Stimulated activated CD8-positive, alpha-beta memory T cell treated with anti-CD3 and anti-CD28 coated beads, Interleukin-12 subunit alpha, Interleukin-12 subunit beta, amount 100 ng/mL, for 24 hours (primary cell): ENCODE measurements around the gene NRN1.

ENCODE experiments used
- DNase-seq: peaks from one replicate; pipeline ENCODE4 v3.0.0-alpha.2; 2020; ENCODE audit errors: extremely low read depth

NRN1 gene

GRCh38 chr6:6002005-6002847 is 4.5 kb downstream of the NRN1 start:
- no peak for DNase-seq

GRCh38 chr6:6001443-6001842 is 5.3 kb downstream of the NRN1 start:
- DNase-seq, result no peak

- no peak for DNase-seq
These were observed 6.8 kb downstream of the NRN1 start for GRCh38 chr6:5999688-6000608.

GRCh38 chr6:5998711-5999687 is 7.7 kb downstream of the NRN1 start:
- DNase-seq, result no peak

DNA sequence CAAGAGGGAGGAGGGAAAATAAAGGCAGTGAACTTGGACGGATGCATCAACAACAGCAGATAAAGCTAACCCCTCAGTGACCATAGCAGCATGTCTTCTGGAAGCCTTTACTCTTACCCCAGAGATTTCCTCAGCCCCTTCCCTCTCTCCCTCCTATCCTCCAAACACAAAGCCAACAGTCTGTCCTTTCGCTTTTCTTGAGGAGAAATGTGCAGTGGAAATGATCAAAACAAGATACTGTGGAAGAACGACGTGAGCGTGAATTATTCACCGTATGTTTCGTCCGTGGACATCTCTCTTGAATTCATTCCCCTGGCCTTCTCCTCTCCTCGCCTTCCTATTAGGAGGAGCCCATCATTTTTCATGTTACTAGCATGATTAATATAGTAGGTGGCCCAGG is 8.5 kb downstream of the NRN1 start:
- DNase-seq, result no peak

DNA sequence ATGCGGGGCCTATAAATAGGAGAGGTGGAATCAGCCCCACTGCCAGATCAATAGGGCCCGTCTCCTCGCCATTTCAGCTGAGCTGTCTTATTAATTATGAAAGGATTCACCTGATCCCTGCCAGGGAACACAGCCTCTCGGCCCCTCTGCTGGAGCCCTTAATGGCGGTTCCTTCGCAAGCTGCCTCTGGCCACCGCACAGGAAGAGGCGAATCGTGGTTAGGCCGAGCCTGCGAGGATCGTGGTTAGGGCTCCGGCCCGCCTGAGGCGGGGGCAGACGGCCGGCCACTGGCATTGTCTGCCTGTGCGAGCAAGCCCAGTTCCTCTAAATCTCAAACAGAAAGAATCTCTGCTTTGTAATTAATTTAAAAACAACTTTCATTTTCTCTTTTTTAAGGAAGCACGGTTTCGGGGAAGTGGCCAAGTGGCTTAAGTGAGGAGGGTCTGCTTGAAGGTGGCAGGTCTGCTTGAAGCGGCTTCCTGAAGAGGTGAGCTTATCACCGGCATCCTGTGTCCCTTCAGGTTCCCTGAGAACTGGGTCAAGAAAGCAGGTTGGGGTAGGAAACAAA is 9.2 kb downstream of the NRN1 start:
- DNase-seq, result no peak

- DNase-seq, result no peak
These were observed 9.9 kb downstream of the NRN1 start for GRCh38 chr6:5996714-5997419.

DNA sequence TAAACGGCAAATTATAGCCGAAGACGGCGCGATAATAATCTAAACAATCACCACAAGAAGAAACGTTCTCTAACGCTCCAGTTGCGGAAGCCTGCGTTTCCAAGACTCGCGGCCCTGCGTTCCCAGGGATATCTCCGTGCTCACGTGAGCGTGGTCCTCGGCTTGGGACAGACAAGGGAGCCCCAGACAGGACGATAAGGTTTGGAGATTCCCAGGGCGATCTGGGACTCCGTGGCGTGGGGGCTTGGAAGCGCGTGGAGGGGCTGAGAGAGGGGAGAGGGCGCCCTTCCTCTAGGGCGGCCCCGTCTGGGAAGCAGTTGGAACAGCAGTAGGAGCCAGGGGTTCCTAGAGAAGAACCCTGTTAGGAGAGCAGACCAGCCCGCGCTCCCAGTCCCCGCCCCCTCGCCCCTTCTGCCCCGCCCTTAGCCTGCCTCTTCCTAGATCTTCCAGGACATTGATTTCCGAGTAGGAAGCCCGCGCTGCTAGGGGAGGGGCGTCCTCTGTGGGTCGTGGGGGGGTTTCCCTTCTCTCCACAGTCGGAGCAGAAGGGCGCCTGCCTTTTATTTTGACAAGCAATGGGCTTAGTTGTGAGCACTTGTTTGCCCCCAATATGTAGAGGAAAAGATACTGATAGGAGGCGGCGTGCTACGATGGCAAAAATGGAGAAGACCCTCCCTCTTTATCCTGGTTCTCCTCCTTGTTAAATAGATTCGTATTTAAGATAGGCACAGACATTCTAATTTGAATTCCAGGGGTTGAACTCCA is 10.6 kb downstream of the NRN1 start:
- no peak for DNase-seq

GRCh38 chr6:5995658-5995948 is 11.1 kb downstream of the NRN1 start:
- DNase-seq, result no peak

- no peak for DNase-seq
These were observed 11.6 kb downstream of the NRN1 start for GRCh38 chr6:5994999-5995657.

GRCh38 chr6:5994234-5994998 is 12.3 kb downstream of the NRN1 start:
- DNase-seq, result no peak

DNA sequence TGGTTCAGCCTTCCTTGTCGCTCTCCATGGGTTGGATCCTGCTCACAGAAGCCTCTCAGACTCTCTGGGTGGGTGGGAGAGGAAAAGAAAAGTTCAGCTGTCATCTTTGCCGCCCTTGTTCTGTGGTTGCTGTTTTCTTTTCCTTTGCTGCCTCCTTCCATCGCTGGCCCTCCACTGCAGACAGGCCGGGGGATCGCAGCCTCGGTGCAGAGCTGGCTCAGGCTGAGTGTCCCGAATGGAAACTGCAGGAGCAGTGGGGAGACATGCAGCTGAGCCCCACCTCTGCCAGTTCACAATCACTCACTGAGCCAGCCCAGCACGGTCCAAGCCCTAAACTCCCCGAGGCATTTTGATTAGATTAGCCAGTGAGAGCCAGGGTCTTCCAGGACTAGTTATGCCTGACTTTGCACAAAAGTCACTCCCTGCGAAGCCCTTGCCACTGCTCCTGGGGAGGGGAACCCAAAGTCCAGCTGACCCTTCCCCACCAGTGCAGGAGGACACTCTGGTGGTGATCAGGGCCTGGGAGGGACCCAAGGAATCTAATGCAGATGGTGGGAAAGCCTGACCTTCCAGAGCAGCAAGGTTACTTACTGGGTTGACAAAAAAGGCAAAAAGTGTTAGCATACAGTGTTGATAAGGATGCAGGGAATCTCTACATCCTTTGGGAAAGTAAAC is 14.0 kb downstream of the NRN1 start:
- no peak for DNase-seq

DNA sequence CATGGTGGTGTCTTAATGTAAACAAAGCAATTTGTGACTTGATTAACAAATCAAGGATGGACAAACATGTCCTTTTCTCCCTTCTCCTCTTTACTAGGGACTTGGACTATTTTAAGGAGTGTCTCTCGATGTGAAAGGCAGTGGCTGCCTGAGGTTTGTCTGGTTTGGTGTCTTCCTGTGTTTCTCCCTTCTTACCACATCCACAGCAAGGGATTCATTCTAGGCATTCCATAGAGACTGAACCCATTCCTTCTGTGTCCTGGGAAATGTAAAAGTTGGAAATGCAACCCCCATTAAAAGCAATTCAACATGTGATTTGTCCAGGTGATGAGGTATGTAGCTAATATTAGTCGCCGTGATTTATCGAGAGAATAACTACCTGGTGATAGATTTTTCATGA is 15.9 kb downstream of the NRN1 start:
- no peak for DNase-seq

DNA sequence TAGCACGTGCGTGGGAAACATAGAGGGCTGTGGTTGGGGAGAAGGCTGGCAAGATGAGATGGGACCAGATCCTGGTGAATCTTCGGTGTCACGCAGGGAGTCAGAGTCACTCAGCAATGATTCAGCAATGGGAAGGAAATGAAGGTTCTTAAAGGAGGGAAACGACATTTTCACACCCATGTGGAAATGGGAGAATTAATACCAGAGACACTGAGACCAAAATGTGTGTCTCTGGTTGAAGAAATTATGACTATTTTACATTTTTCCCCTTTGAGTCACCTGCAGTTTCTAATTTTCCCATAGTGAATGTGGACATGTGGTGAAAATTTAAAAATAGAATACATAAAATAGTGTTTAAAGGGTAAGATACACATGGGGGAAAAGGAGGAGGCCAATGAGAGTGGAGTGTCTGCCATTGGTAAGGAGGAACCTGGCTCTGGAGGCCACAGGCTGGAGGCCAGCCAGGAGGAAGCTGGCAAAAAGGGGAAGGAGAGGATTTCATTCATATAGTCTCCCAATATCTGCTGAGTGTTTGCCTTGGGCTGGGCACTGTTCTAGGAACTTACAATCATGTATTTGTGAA is 17.5 kb downstream of the NRN1 start:
- no peak for DNase-seq

DNA sequence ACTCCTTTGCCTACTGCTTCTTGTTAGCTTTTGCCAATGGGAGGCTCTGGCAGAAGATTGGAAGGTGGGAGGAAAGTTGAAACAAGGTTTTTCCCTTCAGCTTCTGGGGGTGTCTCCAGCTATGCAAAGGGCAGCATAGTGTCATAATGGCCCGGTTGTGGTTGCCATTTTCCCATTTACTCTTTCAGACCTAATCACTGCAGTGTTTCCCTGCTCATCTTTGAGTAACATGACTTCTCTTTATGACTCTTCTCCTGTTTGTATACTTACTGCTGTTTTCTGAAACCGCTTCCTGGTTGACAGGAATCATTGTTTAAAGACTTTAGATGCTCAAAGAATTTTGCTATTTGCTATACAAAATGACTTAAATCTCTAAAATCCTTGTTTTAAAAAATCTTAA is 19.9 kb downstream of the NRN1 start:
- DNase-seq, result no peak

GRCh38 chr6:5984150-5985089 is 22.3 kb downstream of the NRN1 start:
- DNase-seq, result no peak
